HepG2 (cell line): ENCODE data around the gene ANKRD65. TPM values are rescaled to one million over a fixed set of nuclear protein-coding genes. Genes with fewer than 3 reads are reported as not detected.
A peak's percentile ranks its signal among the peaks of the same experiment; 100 is the strongest.

Experiments used
- AGO1 ChIP-seq: fragments of 200-400 bp; formaldehyde crosslinking; IDR thresholded peaks from 2 replicates; pipeline ENCODE4 v1.6.1; 2017; ENCODE audit warnings: mild to moderate bottlenecking, low read depth, low read length, moderate library complexity; ENCODE audit not compliant: poor library complexity, severe bottlenecking
- ARNT2 ChIP-seq: sonication (generic); formaldehyde crosslinking; IDR thresholded peaks from 2 replicates; pipeline ENCODE4 v1.8.0; 2022; ENCODE audit warnings: mild to moderate bottlenecking, low read depth, missing genetic modification reagents, moderate library complexity
- ATF1 ChIP-seq: IDR thresholded peaks from 2 replicates; pipeline ENCODE4 v1.6.1; 2016; ENCODE audit warnings: mild to moderate bottlenecking, control low read depth
- ATM ChIP-seq: fragments of 450-650 bp; IDR thresholded peaks from 2 replicates; pipeline ENCODE4 v1.7.1; 2017; ENCODE audit warnings: mild to moderate bottlenecking, borderline replicate concordance
- NCOR1 ChIP-seq: fragments of 200-600 bp; sonication (generic); IDR thresholded peaks from 2 replicates; pipeline ENCODE4 v1.7.0; 2017; ENCODE audit warnings: antibody characterized with exemption, low read length, borderline replicate concordance
- PHF5A ChIP-seq: IDR thresholded peaks from one replicate; pipeline ENCODE4 v1.6.1; 2018; ENCODE audit warnings: low read depth, missing genetic modification reagents; ENCODE audit not compliant: unreplicated experiment
- REXO4 ChIP-seq: sonication (generic); formaldehyde crosslinking; IDR thresholded peaks from 2 replicates; pipeline ENCODE4 v1.8.0; 2022; ENCODE audit warnings: missing genetic modification reagents, mild to moderate bottlenecking, borderline replicate concordance
- TBX2 ChIP-seq: sonication (generic); formaldehyde crosslinking; IDR thresholded peaks from 2 replicates; pipeline ENCODE4 v1.5.0; 2020; ENCODE audit warnings: missing genetic modification reagents, mild to moderate bottlenecking, borderline replicate concordance
- ZNF382 ChIP-seq: sonication (generic); formaldehyde crosslinking; IDR thresholded peaks from 2 replicates; pipeline ENCODE4 v1.5.0; 2020; ENCODE audit warnings: missing genetic modification reagents, mild to moderate bottlenecking, borderline replicate concordance
- ZNF431 ChIP-seq: sonication (generic); formaldehyde crosslinking; IDR thresholded peaks from 2 replicates; pipeline ENCODE4 v1.9.0; 2022; ENCODE audit warnings: missing genetic modification reagents, low read depth, mild to moderate bottlenecking, borderline replicate concordance
- ZNF530 ChIP-seq: sonication (generic); formaldehyde crosslinking; IDR thresholded peaks from 2 replicates; pipeline ENCODE4 v1.5.0; 2020; ENCODE audit warnings: low read depth, mild to moderate bottlenecking, missing genetic modification reagents
- ZNF552 ChIP-seq: sonication (generic); formaldehyde crosslinking; IDR thresholded peaks from 2 replicates; pipeline ENCODE4 v1.9.0; 2022; ENCODE audit warnings: missing genetic modification reagents, mild to moderate bottlenecking, borderline replicate concordance
- ZNF563 ChIP-seq: sonication (generic); formaldehyde crosslinking; IDR thresholded peaks from 2 replicates; pipeline ENCODE4 v1.8.0; 2022; ENCODE audit warnings: mild to moderate bottlenecking, moderate library complexity, missing genetic modification reagents
- ZNF883 ChIP-seq: sonication (generic); formaldehyde crosslinking; IDR thresholded peaks from 2 replicates; pipeline ENCODE4 v1.5.1; 2020; ENCODE audit warnings: mild to moderate bottlenecking, missing genetic modification reagents; ENCODE audit errors: not compliant biosample characterization
- polyA plus RNA-seq, 8 experiments: library from polyadenylated mRNA; depleted of rRNA in 3 of 8; stranded (reverse) in 7 of 8; unstranded in 1 of 8; fragments of >200 nt; fragmentation: Illumina TruSeq in 4 of 8; extraction: Trizol in 4 of 8; gene quantifications; 2 replicates each; pipeline versions ENCODE4 v1.2.1 to v1.2.3, GENCODE V29; 2011 to 2016; ENCODE audit warnings: low read depth in 4 of 8, missing spikeins in 1 of 8, mixed read lengths in 1 of 8; ENCODE audit not compliant: insufficient read depth in 1 of 8
- total RNA-seq, 5 experiments: library from RNA; depleted of rRNA; stranded (reverse); fragments of >200 nt; fragmentation: Illumina TruSeq; extraction: Trizol; gene quantifications; 2 replicates each; pipeline ENCODE4 v1.2.3, GENCODE V29; 2016; ENCODE audit warnings: low read depth in 1 of 5
- TF ChIP-seq, protein P1 (sequence below): IDR thresholded peaks from 2 replicates; pipeline ENCODE4 v1.6.1; 2016; ENCODE audit warnings: missing compliant biosample characterization, missing genetic modification reagents, borderline replicate concordance
- TF ChIP-seq, protein P2 (sequence below): sonication (generic); formaldehyde crosslinking; IDR thresholded peaks from 2 replicates; pipeline ENCODE4 v1.5.1; 2020; ENCODE audit warnings: mild to moderate bottlenecking, missing genetic modification reagents, moderate library complexity
- TF ChIP-seq, protein P3 (sequence below): sonication (generic); formaldehyde crosslinking; IDR thresholded peaks from 2 replicates; pipeline ENCODE4 v1.8.1; 2023; ENCODE audit warnings: missing genetic modification reagents, mild to moderate bottlenecking, borderline replicate concordance
- TF ChIP-seq, protein P4 (sequence below): sonication (generic); formaldehyde crosslinking; IDR thresholded peaks from 2 replicates; pipeline ENCODE4 v1.4.0; 2020; ENCODE audit warnings: missing genetic modification reagents, borderline replicate concordance

The ANKRD65 gene
- total and polyA plus RNA-seq, 2 of the 13 experiments (the other 11 are each of a cell fraction or from before 2014, with no cell fraction given): 12.1 to 30.1 TPM

DNA sequence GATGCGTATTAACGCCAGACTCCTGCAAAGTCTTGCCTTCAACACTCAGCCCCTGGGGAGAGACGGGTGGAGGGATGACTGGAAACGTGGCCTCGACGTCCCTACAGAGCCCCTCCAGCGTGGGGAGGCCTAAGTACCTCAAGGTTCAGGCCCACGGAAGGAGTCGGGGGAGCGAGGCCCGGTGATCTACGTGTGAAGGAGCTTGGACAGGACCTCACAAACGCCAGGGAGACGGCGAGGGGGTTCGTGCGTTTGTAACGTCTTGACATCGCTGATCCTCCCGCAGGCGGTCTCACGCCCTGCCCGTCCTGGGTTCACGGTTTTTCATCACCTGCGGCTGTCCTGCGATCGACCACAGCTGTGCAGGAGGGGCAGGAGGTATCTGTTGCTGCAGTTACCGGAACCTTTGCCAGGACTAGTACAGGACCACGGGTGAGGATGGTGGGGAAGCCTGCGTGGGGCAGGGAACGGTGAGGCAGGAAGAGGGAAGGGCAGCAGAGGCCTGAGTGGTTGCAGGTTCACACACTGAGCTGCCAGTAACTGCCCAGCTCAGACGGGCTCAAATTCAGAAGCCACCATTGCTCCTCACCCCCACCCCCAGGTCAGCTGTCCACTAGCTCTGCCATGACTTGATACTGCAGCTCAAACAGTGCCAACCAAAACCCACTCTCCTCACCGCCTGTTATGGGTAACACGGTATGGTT lies 21.1 kb downstream of the ANKRD65 start (continued):
- TF ChIP-seq, protein P1, sequence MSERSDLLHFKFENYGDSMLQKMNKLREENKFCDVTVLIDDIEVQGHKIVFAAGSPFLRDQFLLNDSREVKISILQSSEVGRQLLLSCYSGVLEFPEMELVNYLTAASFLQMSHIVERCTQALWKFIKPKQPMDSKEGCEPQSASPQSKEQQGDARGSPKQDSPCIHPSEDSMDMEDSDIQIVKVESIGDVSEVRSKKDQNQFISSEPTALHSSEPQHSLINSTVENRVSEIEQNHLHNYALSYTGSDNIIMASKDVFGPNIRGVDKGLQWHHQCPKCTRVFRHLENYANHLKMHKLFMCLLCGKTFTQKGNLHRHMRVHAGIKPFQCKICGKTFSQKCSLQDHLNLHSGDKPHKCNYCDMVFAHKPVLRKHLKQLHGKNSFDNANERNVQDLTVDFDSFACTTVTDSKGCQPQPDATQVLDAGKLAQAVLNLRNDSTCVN (CRISPR knock-in tag): no peak
- peak; percentile 37 for TF ChIP-seq AGO1
- 0 out of 2 replicates have a peak, but pooled peaks have one; percentile 10 for TF ChIP-seq TBX2
- 0 out of 2 replicates have a peak, but pooled peaks have one; percentile 32 for TF ChIP-seq ZNF563 (CRISPR knock-in tag)
- TF ChIP-seq, protein P2, sequence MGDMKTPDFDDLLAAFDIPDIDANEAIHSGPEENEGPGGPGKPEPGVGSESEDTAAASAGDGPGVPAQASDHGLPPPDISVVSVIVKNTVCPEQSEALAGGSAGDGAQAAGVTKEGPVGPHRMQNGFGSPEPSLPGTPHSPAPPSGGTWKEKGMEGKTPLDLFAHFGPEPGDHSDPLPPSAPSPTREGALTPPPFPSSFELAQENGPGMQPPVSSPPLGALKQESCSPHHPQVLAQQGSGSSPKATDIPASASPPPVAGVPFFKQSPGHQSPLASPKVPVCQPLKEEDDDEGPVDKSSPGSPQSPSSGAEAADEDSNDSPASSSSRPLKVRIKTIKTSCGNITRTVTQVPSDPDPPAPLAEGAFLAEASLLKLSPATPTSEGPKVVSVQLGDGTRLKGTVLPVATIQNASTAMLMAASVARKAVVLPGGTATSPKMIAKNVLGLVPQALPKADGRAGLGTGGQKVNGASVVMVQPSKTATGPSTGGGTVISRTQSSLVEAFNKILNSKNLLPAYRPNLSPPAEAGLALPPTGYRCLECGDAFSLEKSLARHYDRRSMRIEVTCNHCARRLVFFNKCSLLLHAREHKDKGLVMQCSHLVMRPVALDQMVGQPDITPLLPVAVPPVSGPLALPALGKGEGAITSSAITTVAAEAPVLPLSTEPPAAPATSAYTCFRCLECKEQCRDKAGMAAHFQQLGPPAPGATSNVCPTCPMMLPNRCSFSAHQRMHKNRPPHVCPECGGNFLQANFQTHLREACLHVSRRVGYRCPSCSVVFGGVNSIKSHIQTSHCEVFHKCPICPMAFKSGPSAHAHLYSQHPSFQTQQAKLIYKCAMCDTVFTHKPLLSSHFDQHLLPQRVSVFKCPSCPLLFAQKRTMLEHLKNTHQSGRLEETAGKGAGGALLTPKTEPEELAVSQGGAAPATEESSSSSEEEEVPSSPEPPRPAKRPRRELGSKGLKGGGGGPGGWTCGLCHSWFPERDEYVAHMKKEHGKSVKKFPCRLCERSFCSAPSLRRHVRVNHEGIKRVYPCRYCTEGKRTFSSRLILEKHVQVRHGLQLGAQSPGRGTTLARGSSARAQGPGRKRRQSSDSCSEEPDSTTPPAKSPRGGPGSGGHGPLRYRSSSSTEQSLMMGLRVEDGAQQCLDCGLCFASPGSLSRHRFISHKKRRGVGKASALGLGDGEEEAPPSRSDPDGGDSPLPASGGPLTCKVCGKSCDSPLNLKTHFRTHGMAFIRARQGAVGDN (CRISPR knock-in tag): peak; percentile 58; the same call in 1 of the 2 replicates
- no peak for TF ChIP-seq ZNF382 (CRISPR knock-in tag)
- TF ChIP-seq REXO4 (CRISPR knock-in tag): no peak
- TF ChIP-seq NCOR1: no peak
- TF ChIP-seq ARNT2 (CRISPR knock-in tag): 0 out of 2 replicates have a peak, but pooled peaks have one; percentile 67
- TF ChIP-seq ZNF552 (CRISPR knock-in tag): 0 out of 2 replicates have a peak, but pooled peaks have one; percentile 4
- TF ChIP-seq, protein P3, sequence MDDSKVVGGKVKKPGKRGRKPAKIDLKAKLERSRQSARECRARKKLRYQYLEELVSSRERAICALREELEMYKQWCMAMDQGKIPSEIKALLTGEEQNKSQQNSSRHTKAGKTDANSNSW (CRISPR knock-in tag): no peak
- TF ChIP-seq, protein P4, sequence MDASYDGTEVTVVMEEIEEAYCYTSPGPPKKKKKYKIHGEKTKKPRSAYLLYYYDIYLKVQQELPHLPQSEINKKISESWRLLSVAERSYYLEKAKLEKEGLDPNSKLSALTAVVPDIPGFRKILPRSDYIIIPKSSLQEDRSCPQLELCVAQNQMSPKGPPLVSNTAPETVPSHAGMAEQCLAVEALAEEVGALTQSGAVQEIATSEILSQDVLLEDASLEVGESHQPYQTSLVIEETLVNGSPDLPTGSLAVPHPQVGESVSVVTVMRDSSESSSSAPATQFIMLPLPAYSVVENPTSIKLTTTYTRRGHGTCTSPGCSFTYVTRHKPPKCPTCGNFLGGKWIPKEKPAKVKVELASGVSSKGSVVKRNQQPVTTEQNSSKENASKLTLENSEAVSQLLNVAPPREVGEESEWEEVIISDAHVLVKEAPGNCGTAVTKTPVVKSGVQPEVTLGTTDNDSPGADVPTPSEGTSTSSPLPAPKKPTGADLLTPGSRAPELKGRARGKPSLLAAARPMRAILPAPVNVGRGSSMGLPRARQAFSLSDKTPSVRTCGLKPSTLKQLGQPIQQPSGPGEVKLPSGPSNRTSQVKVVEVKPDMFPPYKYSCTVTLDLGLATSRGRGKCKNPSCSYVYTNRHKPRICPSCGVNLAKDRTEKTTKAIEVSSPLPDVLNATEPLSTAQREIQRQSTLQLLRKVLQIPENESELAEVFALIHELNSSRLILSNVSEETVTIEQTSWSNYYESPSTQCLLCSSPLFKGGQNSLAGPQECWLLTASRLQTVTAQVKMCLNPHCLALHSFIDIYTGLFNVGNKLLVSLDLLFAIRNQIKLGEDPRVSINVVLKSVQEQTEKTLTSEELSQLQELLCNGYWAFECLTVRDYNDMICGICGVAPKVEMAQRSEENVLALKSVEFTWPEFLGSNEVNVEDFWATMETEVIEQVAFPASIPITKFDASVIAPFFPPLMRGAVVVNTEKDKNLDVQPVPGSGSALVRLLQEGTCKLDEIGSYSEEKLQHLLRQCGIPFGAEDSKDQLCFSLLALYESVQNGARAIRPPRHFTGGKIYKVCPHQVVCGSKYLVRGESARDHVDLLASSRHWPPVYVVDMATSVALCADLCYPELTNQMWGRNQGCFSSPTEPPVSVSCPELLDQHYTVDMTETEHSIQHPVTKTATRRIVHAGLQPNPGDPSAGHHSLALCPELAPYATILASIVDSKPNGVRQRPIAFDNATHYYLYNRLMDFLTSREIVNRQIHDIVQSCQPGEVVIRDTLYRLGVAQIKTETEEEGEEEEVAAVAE (CRISPR knock-in tag): no peak
- TF ChIP-seq ZNF530 (CRISPR knock-in tag): 0 out of 2 replicates have a peak, but pooled peaks have one; percentile 66
- TF ChIP-seq ATF1 (CRISPR knock-in tag): no peak
- TF ChIP-seq ATM: no peak
- TF ChIP-seq ZNF431 (CRISPR knock-in tag): no peak
- TF ChIP-seq PHF5A (CRISPR knock-in tag): no peak
- TF ChIP-seq ZNF883: no peak
